ENCODE data around the gene ZNF511.

- TF ChIP-seq CTCF (IDR thresholded peaks at IDR 0.05) (no peak), POLR2A (IDR thresholded peaks at IDR 0.05) (no peak)
These were observed 25.8 kb upstream of the ZNF511 start for GRCh38 chr10:133282846-133283390.
